ENCODE measurements around the gene PLCG2. TPM values are rescaled to one million over a fixed set of nuclear protein-coding genes. Genes with fewer than 3 reads are reported as not detected.

Gene PLCG2
- total RNA-seq, 1 donor from 2014 or later, result 5.7 TPM

GRCh38 chr16:81814751-81815428, 35.8 kb downstream of the PLCG2 start:
- TF ChIP-seq CTCF (IDR thresholded peaks at IDR 0.05; ENCODE audit: unreplicated experiment), result no peak
- Mint-ChIP-seq H3K27me3 (ENCODE audit: low read depth) (no peaks in the 10 kb centered on the region), H3K4me1 (peaks cover 3% of the 10 kb centered on the region), H3K27ac (peak overlapping the region; percentile 39), H3K9me3 (peaks cover 10% of the 10 kb centered on the region), H3K36me3 (no peaks in the 10 kb centered on the region), H3K4me3 (no peak overlapping the region)
- DNase-seq (ENCODE audit: low spot score in 2 of 2, unreplicated experiment in 2 of 2), result no peak

- Mint-ChIP-seq H3K27me3 (ENCODE audit: low read depth) (no peaks in the 10 kb centered on the region), H3K4me3 (no peak overlapping the region), H3K4me1 (peaks cover 3% of the 10 kb centered on the region), H3K27ac (no peak overlapping the region), H3K9me3 (peaks cover 10% of the 10 kb centered on the region), H3K36me3 (no peaks in the 10 kb centered on the region)
- TF ChIP-seq CTCF (IDR thresholded peaks at IDR 0.05; ENCODE audit: unreplicated experiment), result no peak
- DNase-seq (ENCODE audit: low spot score in 2 of 2, unreplicated experiment in 2 of 2), result no peak
Measured at GRCh38 chr16:81815429-81815766, 36.3 kb downstream of the PLCG2 start.

- H3K4me1 Mint-ChIP-seq, result peaks cover 3% of the 10 kb centered on the region
- no peaks in the 10 kb centered on the region for H3K27me3 Mint-ChIP-seq (ENCODE audit: low read depth)
- H3K27ac Mint-ChIP-seq, result no peak overlapping the region
- no peak for TF ChIP-seq CTCF (IDR thresholded peaks at IDR 0.05; ENCODE audit: unreplicated experiment)
- DNase-seq (ENCODE audit: low spot score in 2 of 2, unreplicated experiment in 2 of 2), result no peak
- H3K36me3 Mint-ChIP-seq, result no peaks in the 10 kb centered on the region
- peaks cover 10% of the 10 kb centered on the region for H3K9me3 Mint-ChIP-seq
- H3K4me3 Mint-ChIP-seq, result no peak overlapping the region
Measured at GRCh38 chr16:81816351-81816750, 37.3 kb downstream of the PLCG2 start.

- Mint-ChIP-seq H3K27ac (no peak overlapping the region), H3K9me3 (peaks cover 10% of the 10 kb centered on the region), H3K27me3 (ENCODE audit: low read depth) (no peaks in the 10 kb centered on the region), H3K4me3 (no peak overlapping the region), H3K36me3 (no peaks in the 10 kb centered on the region), H3K4me1 (peaks cover 7% of the 10 kb centered on the region)
- TF ChIP-seq CTCF (IDR thresholded peaks at IDR 0.05; ENCODE audit: unreplicated experiment), result no peak
- no peak for DNase-seq (ENCODE audit: low spot score in 2 of 2, unreplicated experiment in 2 of 2)
Measured at GRCh38 chr16:81816793-81817210, 37.7 kb downstream of the PLCG2 start.

- no peaks in the 10 kb centered on the region for H3K36me3 Mint-ChIP-seq
- H3K27me3 Mint-ChIP-seq (ENCODE audit: low read depth), result no peaks in the 10 kb centered on the region
- no peak overlapping the region for H3K27ac Mint-ChIP-seq
- no peak for TF ChIP-seq CTCF (IDR thresholded peaks at IDR 0.05; ENCODE audit: unreplicated experiment)
- peaks cover 10% of the 10 kb centered on the region for H3K9me3 Mint-ChIP-seq
- DNase-seq (ENCODE audit: low spot score in 2 of 2, unreplicated experiment in 2 of 2), result no peak
- H3K4me1 Mint-ChIP-seq, result peaks cover 11% of the 10 kb centered on the region
- no peak overlapping the region for H3K4me3 Mint-ChIP-seq
Measured at GRCh38 chr16:81817296-81817695, 38.2 kb downstream of the PLCG2 start.

Measured in mesothelial cell of epicardium (in vitro differentiated cells).